Gastrocnemius medialis (tissue), 4 donors: Measurements from ENCODE around the gene WLS. TPM values are rescaled to one million over a fixed set of nuclear protein-coding genes. Genes with fewer than 3 reads are reported as not detected.
A peak's percentile ranks its signal among the peaks of the same experiment; 100 is the strongest.

Source experiments
- ATAC-seq, 2 donors: fragments of 150-250 bp; one replicate each; pipeline ENCODE4 v1.9.1; 2016
- DNase-seq, 2 donors: peaks; one replicate each; pipeline ENCODE4 v3.0.0-alpha.2; 2019
- H3K27ac ChIP-seq, 4 donors: fragments of 200-600 bp; sonication (generic); 1 replicate in 1 of 4; 2 replicates in 3 of 4; pipeline ENCODE4 v1.5.1; 2016 to 2018; ENCODE audit warnings: mild to moderate bottlenecking in 2 of 4, moderate library complexity in 1 of 4
- H3K27me3 ChIP-seq, 3 donors: fragments of 200-600 bp; sonication (generic) in 2 of 3; 1 replicate in 1 of 3; 2 replicates in 2 of 3; pipeline versions ENCODE4 v1.5.1 to v1.6.0; 2016 to 2019; ENCODE audit warnings: mild to moderate bottlenecking in 1 of 3, moderate library complexity in 1 of 3
- H3K36me3 ChIP-seq, 2 donors: fragments of 200-600 bp; sonication (generic) in 1 of 2; one replicate each; pipeline ENCODE4 v1.5.1; 2017 to 2018
- H3K4me1 ChIP-seq, 2 donors: fragments of 200-600 bp; sonication (generic) in 1 of 2; one replicate each; pipeline ENCODE4 v1.5.1; 2016 to 2017; ENCODE audit warnings: mild to moderate bottlenecking in 2 of 2
- H3K4me3 ChIP-seq, 4 donors: fragments of 200-600 bp; sonication (generic) in 3 of 4; 1 replicate in 1 of 4; 2 replicates in 3 of 4; pipeline ENCODE4 v1.5.1; 2016 to 2019; ENCODE audit warnings: mild to moderate bottlenecking in 2 of 4
- H3K9me3 ChIP-seq, 3 donors: fragments of 200-600 bp; sonication (generic) in 2 of 3; 1 replicate in 1 of 3; 2 replicates in 2 of 3; pipeline ENCODE4 v1.5.1; 2016 to 2019
- POLR2A ChIP-seq, 2 donors: fragments of 450-650 bp; IDR thresholded peaks; one replicate each; pipeline ENCODE4 v1.6.1; 2017; ENCODE audit warnings: antibody characterized with exemption in 2 of 2, mild to moderate bottlenecking in 2 of 2, moderate library complexity in 2 of 2
- in situ Hi-C, 4 donors: fragments of 200-750 bp; cut with MboI; loops; one replicate each; pipeline versions ENCODE4 v1.15.0 to v1.8.0; 2017; ENCODE audit warnings: low sequenced_read_pairs in 4 of 4
- intact Hi-C: fragments of 100-400 bp; cut with DNase I; formaldehyde crosslinking; loops from one replicate; pipeline ENCODE4 v1.15.1; 2023; ENCODE audit warnings: low total_unique reads
- total RNA-seq, 4 donors: library from RNA; depleted of rRNA; stranded (reverse); fragments of >200 nt; gene quantifications; one replicate each; pipeline versions ENCODE4 v1.1.0 to v1.2.3, GENCODE V29; 2016
- TF ChIP-seq, protein P1 (sequence below), 5 experiments: fragments of 450-650 bp in 3 of 5; fragments of 200-600 bp in 2 of 5; sonication (generic) in 2 of 5; IDR thresholded peaks in 4 of 5; conservative IDR thresholded peaks in 1 of 5; 1 replicate in 4 of 5; 2 replicates in 1 of 5; pipeline ENCODE4 v1.5.1; 2016 to 2019; ENCODE audit warnings: antibody characterized with exemption in 5 of 5, mild to moderate bottlenecking in 3 of 5, moderate library complexity in 3 of 5

WLS gene
- total RNA-seq, 4 donors from 2014 or later, result 8.6 to 15.7 (median 11.6) TPM

DNA sequence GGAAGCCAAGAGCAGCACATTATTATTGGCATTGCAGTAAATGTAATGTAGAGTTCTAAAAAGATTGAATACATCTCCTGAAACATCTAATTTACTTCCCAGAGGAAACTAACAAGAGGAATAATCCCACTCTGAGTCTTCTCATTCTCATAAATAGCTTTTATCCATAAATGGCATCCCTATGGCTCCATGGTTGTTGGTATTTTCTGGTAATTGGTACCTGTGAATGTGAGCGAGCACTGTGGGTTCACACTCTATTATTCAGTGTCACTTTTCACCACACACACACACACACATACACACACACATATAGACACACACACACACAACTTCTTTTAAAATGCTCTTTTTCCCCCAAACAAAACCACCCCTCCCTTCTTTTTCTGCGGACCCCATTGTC is 4.7 kb upstream of the WLS start:
- intact Hi-C loops, result no loop called here
- ATAC-seq (no peak), DNase-seq (no peak)
- H3K4me3 ChIP-seq, result no peak overlapping the region
- H3K4me1 ChIP-seq, result no peaks in the 10 kb centered on the region
- H3K36me3 ChIP-seq, result no peaks in the 10 kb centered on the region
- TF ChIP-seq, protein P1, sequence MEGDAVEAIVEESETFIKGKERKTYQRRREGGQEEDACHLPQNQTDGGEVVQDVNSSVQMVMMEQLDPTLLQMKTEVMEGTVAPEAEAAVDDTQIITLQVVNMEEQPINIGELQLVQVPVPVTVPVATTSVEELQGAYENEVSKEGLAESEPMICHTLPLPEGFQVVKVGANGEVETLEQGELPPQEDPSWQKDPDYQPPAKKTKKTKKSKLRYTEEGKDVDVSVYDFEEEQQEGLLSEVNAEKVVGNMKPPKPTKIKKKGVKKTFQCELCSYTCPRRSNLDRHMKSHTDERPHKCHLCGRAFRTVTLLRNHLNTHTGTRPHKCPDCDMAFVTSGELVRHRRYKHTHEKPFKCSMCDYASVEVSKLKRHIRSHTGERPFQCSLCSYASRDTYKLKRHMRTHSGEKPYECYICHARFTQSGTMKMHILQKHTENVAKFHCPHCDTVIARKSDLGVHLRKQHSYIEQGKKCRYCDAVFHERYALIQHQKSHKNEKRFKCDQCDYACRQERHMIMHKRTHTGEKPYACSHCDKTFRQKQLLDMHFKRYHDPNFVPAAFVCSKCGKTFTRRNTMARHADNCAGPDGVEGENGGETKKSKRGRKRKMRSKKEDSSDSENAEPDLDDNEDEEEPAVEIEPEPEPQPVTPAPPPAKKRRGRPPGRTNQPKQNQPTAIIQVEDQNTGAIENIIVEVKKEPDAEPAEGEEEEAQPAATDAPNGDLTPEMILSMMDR (IDR thresholded peaks at IDR 0.05 in 4 of 5, conservative IDR thresholded peaks at IDR 0.05 in 1 of 5), result no peak
- no peak for TF ChIP-seq POLR2A (IDR thresholded peaks at IDR 0.05)
- no peaks in the 10 kb centered on the region for H3K9me3 ChIP-seq
- H3K27ac ChIP-seq, result no peak overlapping the region
- in situ Hi-C loops, result loop anchor here in 1 of 4 donors (10.0 kb wide), 1 partner anchor 112 kb away; no protein-coding TSS in a partner anchor
- H3K27me3 ChIP-seq, result no peaks in the 10 kb centered on the region

GRCh38 chr1:68234094-68234493 is 1.8 kb upstream of the WLS start:
- peaks cover 0 to 19% of the 10 kb centered on the region in 2 donors for H3K4me1 ChIP-seq
- no peaks in the 10 kb centered on the region for H3K9me3 ChIP-seq
- no peak overlapping the region for H3K4me3 ChIP-seq
- DNase-seq (no peak), ATAC-seq (no peak)
- in situ Hi-C loops (loop anchor here in 1 of 4 donors (10.0 kb wide), 1 partner anchor 109 kb away; no protein-coding TSS in a partner anchor), intact Hi-C loops (loop anchor here (5.0 kb wide), 3 partner anchors 87 to 402 kb away; partner anchors contain the start of gene GNG12)
- no peaks in the 10 kb centered on the region for H3K36me3 ChIP-seq
- TF ChIP-seq, protein P1 (IDR thresholded peaks at IDR 0.05 in 4 of 5, conservative IDR thresholded peaks at IDR 0.05 in 1 of 5), result no peak
- no peak for TF ChIP-seq POLR2A (IDR thresholded peaks at IDR 0.05)
- H3K27ac ChIP-seq, result no peak overlapping the region
- H3K27me3 ChIP-seq, result no peaks in the 10 kb centered on the region

DNA sequence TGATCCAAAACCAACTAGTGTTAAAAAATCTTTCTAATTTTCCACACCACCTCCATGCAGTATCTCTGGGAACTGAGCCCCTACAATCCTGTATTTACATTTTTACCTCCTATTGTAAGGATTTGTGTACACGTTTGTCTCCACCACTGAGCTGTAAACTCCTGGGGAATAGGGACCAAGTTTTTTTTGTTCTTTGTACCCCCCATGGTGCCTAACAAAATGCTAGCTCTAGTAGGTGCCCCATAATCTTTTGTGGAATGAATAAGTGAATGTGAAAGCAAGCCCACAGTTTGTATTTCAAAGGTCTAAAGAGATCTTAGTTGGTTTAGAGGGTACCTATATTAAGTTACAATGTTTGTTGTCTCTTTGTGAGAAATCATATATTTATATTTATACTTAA is 879 bp upstream of the WLS start:
- H3K4me1 ChIP-seq, result peaks cover 0 to 22% of the 10 kb centered on the region in 2 donors
- H3K9me3 ChIP-seq, result no peaks in the 10 kb centered on the region
- peak overlapping the region; percentile 68 to 79 (median 75) for H3K4me3 ChIP-seq
- TF ChIP-seq, protein P1 (IDR thresholded peaks at IDR 0.05 in 4 of 5, conservative IDR thresholded peaks at IDR 0.05 in 1 of 5), result no peak
- no peak for TF ChIP-seq POLR2A (IDR thresholded peaks at IDR 0.05)
- H3K36me3 ChIP-seq, result no peaks in the 10 kb centered on the region
- ATAC-seq, result no peak
- H3K27ac ChIP-seq, result peak overlapping the region in 3 of 4 donors; percentile 78 to 83 (median 81)
- no peaks in the 10 kb centered on the region for H3K27me3 ChIP-seq
- intact Hi-C loops, result loop anchor here (2.0 to 5.0 kb wide), 4 partner anchors 86 to 401 kb away; partner anchors contain the start of gene GNG12
- in situ Hi-C loops, result loop anchor here in 1 of 4 donors (10.0 kb wide), 1 partner anchor 108 kb away; no protein-coding TSS in a partner anchor
- DNase-seq, result no peak

GRCh38 chr1:68231627-68232288 is 565 bp downstream of the WLS start:
- TF ChIP-seq POLR2A (IDR thresholded peaks at IDR 0.05), result no peak
- TF ChIP-seq, protein P1 (IDR thresholded peaks at IDR 0.05 in 4 of 5, conservative IDR thresholded peaks at IDR 0.05 in 1 of 5), result no peak
- peaks cover 0 to 22% of the 10 kb centered on the region in 2 donors for H3K4me1 ChIP-seq
- ATAC-seq, result peak; percentile 55 to 56
- peak; percentile 22 to 47 for DNase-seq
- peak overlapping the region; percentile 78 to 83 (median 80) for H3K27ac ChIP-seq
- intact Hi-C loops (loop anchor here (2.0 to 5.0 kb wide), 4 partner anchors 84 to 399 kb away; partner anchors contain the start of gene GNG12), in situ Hi-C loops (loop anchor here in 1 of 4 donors (10.0 kb wide), 1 partner anchor 107 kb away; no protein-coding TSS in a partner anchor)
- no peaks in the 10 kb centered on the region for H3K9me3 ChIP-seq
- H3K27me3 ChIP-seq, result no peaks in the 10 kb centered on the region
- H3K36me3 ChIP-seq, result no peaks in the 10 kb centered on the region
- H3K4me3 ChIP-seq, result peak overlapping the region; percentile 68 to 79 (median 75)
